Stromal cell of bone marrow (primary cell): ENCODE measurements around the gene PCED1A.
"Not testable (repeated sequence)": the region's sequence is repeated elsewhere in the genome, so short reads cannot be mapped to it uniquely, and the experiment has no call there.

ENCODE experiments used
- DNase-seq: peaks from one replicate; pipeline ENCODE4 v3.0.0-alpha.2; 2012; ENCODE audit warnings: low read depth

PCED1A gene

DNA sequence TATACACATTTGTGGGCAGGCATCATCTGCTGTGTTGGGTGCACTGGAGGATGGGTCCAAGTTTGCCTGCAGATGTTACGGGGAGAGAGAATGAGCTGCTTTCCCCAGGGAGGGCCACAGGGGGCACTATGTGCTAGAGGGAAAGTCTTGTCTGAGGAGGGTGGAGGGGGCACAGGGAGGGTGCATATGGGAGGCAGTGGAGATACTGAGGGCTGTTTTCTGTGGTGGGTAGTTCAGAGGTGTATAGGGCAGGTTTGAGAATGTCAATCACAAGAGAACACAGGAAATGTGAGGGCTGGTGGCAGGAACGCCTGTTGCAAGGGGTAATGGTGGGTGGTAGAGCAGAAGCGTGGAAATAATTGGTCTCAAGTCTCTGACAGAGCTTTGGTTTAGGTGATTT, 25.2 kb upstream of the PCED1A start:
- DNase-seq = no peak

DNA sequence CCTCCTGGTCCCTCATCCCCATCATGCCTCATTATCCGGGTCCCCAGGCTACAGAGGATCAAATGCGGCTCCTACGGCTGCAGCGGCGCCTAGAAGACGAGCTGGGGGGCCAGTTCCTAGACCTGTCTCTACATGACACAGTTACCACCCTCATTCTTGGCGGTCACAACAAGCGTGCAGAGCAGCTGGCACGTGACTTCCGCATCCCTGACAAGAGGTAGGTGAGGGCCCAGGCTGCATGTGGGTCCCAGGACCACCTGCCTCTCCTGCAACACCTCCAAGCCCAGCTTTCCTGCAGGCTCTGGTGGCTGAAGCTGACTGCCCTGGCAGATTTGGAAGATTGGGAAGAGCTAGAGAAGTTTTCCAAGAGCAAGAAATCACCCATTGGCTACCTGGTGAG, 24.6 kb upstream of the PCED1A start:
- DNase-seq = no peak

DNA sequence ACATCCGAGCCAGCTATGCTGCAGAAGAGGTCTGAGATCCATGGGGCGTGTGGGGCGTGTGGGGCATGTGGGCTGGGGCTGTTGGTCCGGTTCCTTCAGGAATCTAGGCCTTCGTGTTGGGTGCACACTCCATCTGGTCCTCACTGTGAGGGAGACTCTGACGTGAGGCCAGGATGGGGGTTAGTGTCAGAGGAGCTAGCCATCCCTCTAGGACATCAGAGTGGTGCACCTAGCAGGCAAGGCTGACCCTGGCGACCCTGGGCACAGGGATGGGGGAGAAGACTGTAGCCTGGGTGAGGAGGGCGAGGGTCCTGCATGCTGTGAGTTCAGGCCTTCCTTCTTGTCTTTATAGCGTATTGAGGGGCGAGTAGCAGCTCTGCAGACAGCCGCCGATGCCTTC, 24.2 kb upstream of the PCED1A start:
- DNase-seq = no peak

DNA sequence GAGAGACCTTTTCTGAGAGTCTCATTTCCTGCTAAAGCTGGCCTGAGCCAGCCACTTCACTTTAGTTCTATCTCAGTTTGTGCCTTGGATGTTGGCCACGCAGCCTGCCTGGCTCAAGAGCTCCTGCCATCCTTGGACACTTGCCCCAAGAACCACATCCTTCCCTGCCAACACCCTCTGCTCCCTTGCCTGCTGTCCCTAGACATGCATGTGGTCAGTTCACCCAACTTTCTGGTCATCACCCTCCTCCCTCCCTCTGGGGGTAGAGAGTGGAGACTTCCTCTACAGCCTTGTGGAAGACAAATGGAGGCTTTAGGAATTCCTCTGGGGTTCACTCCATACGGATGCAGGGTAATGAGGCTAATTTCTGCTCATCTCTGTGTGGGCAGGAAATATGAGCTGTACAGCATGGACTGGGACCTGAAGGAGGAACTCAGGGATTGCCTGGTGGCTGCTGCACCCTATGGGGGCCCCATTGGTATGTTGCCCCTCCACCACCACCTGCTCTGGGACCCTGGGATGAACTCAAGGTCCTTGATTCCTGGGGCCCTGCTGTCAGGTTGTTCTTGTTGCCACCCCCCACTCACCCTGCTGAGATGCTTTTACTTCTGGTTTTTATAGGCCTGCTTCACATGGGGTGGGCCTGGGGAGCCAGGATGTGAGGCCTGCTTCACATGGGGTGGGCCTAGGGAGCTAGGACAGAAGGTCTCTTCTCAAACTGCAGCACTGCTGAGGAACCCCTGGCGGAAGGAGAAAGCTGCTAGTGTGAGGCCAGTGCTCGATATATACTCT, 19.1 kb upstream of the PCED1A start:
- peak; percentile 64 for DNase-seq

DNA sequence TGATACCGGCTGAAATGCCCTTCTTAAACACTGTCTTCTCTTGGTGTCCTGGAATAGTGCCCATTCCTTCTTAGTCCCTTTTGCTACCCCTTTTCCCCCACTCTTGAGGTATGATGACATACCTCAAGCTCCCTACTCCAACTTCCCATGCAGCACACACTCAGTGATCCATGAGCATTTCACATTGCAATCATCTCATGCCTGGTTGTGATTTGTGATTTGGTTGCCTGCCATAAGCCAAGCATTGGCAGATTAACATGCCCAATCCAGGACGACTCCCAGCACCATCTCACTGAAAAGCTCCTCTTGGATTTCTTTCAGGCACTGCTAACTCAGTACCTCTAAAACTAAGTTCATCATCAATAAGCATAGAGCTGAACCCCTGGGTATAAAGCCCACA, 18.1 kb upstream of the PCED1A start:
- DNase-seq = no peak

DNA sequence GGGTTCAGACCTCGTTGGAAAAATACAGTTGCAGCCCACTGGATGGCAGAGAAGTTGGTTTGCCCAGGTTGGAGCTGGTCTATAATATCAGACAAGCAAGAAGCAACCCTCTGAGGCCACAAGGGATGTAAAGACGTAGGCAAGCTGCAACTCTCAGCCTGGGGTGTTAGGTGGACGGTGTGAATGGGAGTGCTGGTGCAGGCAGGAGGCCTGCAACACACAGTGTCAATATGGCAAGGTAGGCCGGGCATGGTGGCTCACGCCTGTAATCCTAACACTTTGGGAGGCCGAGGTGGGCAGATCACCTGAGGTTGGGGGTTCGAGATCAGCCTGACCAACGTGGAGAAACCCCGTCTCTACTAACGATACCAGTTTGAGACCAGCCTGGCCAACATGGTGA, 10.6 kb upstream of the PCED1A start:
- no peak for DNase-seq

DNA sequence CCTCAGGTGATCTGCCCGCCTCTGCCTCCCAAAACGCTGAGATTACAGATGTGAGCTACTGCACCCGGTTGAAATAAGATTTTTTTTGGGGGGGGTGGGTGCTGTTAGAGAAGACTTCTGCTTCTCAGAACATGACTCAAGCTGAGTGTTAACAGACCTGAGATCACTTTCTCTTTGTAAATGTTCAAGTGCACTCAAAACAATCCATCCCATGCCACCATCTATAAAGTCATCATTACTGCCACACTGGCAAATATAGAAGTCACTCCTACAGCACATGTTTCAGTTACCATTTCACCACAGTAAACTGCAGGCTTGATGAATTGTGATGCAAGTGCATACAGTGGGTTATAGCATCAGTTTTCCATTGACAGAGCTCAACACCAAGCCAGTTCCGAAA, 9.1 kb upstream of the PCED1A start:
- DNase-seq = no peak

DNA sequence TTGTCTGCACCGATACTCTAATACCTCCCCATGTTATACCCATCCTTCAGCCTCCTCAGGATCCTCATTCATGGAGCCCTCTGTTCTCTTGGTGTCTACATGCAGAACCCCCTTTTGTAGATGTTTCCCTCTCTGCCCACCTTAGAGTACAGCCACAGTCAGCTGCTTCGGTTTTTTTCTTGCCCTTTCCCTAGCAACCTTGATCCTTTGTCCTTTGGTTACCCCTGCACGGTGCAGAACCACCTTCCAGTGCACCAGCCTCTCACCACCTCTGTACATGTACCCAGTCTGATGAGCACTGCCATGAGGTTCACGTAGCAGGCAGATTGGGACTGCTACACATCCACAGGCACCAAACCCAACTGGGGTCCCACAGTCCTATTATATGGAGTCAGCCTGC, 7.3 kb upstream of the PCED1A start:
- no peak for DNase-seq

DNA sequence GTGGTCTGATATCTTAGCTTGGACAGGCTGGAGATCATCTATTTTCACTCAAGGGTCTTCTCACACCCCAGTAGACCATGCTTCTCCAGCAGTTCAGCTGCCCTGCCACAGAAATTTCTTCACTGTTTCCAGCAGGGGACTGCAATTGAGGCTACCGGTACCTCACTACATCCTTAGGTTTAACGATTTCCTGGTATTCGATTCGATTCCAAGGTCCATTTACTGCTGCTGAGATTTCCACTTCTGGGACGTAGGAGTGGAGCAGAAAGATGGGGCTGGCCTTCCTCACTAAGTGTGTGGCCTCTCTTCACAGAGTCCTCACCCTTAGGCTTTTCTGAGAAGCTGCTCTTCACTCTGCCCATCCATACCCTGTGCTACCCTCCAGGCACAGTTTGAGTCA, 6.2 kb upstream of the PCED1A start:
- DNase-seq = no peak

DNA sequence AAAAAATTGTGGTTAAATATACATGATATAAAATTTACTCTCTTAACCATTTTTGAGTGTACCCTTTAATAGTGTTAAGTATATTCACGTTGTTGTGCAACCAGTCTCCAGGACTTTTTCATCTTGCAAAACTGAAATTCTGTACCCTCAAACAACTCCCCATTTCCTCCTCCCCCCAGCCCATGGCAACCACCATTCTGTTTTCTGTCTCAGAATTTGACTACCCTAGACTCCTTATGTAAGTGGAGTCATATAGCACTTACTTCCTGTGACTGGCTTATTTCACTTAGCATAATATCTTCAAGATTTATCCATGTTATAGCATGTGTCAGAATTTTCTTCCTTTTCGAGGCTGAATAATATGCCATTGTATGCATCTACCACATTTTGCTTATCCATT, 5.2 kb upstream of the PCED1A start:
- DNase-seq = no peak

DNA sequence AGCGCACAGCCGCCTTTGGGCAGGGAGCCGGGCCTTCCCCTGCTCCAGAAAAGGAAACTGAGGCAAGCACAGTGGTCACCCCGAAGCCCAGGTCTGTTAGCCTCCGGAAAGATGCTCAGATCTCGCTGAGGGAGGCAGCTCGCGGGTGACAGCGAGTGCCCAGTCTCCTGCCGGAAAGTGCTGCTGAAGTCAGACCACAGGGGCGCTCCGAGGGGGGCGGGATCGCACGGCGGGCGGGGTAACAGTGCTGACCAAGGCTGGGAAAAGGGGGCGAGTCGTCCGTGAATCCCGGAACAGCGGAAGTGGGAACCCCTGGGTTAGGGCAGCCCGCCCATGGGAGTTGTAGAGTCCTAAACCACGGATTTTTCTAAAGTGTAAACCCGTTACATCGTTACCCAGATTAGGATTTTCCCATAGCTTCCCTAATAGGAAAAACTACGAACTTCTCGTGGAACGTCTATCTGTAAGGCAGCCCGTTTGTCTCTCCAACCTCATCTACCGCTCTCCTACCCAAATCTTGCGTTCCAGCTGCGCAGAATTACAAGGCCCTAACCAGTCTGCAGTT, 594 bp upstream of the PCED1A start:
- no peak for DNase-seq

DNA sequence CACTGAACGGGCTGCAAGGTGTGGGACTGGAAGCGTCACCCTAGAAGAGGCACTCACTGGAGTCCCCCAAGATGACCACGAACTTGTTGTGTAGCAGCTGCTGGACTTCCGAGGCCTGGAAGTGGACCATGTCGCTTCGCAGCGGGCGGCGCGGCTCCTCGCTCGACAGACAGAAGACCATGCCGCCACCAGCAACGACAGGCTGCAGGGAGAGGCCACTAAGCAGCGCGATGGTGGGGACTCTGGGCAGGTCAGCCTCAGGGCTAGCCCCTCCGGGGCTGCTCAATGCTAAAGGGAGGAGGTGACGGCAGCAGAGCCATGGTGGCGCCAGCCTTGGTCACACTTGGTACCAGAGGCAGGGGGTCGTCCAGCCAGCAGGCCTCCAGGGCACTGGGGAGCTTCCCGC, 720 bp downstream of the PCED1A start:
- DNase-seq = no peak

DNA sequence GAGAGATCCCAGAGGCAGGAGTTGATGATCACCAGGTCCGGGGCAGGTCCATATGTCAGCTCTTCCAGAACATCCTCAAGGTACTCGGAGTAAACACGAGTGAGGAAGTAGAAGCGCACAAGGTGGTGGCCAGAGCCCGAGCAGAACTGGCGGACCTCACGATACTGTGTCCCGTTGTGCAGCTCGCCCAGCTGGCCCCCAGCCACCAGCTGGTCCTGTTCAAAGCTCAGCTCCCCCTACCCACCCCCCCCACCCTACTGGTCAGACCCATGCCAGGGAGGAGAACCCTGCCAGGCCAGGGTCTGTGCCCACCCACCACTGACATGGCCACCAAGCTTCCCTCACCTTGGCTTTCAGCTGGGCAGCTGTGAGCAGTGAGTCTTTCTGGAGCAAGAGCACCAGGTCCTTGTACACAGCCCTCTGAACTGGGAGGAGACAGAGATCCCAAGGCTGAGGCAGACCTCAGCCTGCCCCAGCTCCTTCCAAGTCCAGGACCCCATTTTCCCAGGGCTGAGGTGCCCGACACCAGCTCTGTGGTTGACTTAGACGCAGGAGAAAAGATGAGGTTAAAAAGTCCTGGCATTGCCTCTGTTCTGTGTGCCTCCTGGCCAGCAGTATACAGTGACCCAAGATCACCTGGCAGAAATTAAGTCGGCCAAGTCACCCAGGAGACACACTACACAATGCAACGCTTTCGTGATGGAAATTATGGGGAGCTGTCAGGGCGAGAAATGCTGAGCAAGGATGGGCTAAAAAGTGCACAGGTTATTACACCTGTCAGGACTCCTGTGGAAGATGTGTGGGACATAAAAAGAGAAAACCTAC, 1.4 kb downstream of the PCED1A start:
- no peak for DNase-seq

DNA sequence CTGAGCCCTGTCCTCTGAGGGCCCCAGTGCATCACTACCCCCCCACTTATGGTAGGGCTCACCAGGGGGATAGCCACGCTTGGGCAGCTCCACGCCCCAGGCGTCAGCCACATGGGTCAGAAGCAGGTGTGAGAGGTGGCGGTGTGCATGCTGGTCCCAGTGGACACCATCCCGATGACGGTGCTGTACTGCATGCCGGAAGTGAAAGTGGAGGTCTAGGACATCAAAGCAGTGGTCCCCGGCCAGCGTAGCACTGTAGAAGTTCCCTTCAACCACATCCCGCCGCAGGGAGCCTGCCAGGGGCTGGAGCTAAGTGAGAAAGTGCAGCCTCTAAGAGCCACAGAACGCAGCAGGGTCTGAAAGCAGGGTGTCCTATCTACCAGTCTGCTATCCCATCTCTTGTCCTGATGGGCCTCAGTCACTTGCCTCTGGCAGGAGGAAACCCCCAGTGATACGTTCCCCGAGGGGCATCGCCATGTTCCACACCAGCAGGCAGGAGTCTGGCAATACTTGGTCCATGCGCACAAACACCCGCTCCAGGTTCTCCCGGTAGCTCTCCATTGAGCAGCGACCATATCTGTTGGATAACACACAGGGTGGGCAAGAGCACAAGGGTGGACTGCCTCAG, 2.2 kb downstream of the PCED1A start:
- no peak for DNase-seq

DNA sequence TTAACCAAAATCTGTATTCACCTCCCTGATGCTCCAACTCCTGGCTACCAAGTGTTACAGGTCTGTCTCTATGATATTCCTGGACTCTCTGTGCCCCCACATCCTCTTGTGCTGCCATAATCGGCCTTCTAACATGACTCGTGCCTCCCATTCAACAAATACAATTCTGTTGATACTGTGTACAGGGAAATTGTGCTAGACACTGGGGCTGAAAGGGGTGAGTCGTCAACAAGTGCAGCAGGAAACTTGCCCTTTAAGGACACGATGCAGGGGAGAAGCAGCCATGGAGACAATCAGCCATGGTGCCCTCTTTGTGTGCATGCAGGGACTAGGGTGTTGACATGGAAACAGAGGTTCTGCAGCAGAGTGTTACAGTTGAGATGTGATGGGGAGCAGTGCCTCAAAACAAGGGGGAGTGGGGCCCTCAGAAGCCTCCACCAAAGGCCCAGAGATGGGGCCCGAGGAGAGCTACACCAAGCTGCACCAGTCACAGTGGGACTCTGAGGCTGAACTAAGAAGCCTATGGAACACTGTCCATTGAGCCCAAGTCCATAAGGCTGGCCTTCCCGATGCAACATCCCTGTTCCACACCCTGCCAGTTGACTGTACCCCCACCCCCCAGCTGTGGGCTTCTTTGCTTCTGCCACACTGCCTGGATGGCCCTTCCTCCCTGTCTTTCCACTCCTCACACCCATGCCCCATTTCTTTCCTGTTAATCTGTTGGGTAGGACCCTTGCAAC, 3.1 kb downstream of the PCED1A start:
- DNase-seq = no peak

DNA sequence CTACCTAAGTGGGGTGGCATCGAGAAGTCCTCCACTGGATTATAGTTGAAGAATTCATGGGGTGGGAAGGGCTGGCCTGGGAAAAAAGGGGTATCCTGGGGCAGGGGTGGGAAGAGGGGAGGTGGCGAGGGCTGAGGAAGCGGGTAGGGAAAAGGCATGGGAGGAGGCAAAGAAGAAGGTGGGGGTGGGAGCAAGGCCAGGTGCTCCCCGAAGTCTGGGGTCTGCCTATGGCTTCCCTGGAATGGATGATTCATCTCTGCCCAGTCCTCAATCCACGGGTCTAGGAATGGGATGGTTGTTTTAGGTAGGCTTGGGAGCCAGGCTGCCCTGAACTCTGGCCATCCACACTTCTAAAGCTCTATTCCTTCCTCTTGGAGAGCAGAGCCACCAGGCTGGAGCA, 4.4 kb downstream of the PCED1A start:
- no peak for DNase-seq

DNA sequence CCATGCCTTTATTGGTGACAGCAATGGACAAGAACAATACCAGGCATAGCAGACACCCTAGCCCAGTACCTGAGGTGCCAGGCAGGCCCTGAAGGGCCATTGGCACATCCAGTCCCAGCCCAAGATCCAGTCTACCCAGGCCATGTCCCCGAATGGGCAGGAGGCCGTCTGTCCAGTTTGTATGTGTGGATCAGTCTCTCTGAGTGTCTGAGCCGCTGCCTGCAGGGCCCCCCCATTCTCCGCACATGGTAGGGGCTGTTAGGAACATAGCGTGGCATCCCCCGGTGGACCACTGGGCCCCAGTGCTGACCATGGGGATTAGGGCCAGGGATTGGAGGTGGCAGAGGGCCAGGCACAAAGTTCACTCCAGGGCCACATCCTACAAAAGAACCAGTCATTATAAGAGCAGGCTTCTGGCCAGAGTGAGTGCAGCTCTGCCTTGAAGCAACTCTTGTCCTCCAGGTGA, 5.1 kb downstream of the PCED1A start:
- no peak for DNase-seq

DNA sequence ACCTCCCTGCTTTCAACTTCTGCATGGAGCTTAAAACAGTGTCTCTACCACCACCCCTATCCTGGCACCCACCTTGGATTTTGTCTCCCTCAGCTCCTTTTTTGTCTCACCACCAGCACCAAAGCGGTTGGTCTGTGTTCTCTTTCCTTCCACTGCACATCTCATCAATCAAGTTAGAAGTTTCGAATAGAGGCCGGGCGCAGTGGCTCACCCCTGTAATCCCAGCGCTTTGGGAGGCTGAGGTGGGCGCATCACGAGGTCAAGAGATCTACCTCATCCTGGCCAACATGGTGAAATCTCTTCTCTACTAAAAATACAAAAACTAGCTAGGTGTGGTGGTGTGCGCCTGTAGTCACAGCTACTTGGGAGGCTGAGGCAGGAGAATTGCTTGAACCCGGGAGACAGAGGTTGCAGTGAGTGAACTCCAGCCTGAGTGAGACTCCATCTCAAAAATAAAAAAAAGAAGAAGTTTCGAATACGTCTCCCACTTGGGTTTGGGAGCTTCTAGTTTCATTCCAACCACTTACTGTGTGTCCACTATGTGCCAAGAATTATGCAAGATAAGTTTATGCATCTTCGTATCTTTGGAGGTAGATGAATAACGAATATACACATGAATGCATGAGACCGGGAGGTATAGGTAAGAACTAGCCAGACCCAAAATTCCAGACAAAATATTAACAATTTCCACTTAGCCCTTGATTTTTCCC, 5.9 kb downstream of the PCED1A start:
- no peak for DNase-seq

DNA sequence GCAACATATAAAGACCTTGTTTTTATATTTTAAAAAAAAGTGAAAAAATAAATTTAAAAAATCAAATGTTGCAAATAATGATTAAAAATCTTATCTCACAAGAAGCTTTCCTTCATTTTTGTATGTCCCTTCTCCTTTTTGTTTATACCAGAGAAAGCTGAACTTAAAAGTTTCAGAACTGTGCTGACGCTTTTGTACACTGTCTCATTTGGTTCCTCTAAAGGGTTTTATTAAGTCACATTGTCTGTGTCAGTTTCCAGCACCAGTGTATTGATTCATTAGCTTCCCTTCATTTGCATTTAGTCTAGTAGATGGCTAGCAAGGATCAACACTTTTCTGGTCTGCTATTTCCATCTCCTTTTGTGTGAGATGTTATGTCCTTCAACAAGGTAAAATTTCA, 6.7 kb downstream of the PCED1A start:
- DNase-seq = no peak

DNA sequence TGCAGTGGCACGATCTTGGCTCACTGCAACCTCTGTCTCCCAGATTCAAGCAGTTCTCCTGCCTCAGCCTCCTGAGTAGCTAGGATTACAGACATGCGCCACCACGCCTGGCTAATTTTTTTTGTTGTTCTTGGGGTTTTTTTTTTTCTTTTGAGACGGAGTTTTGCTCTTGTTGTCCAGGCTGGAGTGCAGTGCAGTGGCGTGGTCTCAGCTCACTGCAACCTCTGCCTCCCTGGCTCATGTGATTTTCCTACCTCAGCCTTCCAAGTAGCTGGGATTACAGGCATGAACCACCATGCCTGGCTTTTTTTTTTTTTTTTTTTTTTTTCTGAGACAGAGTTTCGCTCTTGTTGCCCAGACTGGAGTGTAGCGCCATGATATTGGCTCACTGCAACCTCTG, 9.2 kb downstream of the PCED1A start:
- not testable (repeated sequence) for DNase-seq

DNA sequence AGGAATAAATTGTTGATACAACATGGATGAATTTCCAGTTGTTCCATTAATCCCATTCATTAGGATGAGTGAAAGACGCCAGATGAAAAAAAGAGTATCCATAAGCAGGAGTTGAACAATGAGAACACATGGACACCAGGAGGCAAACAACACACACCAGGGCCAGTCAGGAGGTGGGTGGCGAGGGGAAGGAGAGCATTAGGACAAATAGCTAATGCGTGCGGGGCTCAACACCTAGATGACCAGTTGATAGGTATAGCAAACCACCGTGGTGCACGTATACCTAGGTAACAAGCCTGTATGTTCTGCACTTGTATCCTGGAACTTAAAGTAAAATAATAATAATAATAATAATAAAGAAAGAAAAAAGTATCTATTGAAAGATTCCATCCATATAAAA, 11.1 kb downstream of the PCED1A start:
- no peak for DNase-seq
